ENCODE results near the gene POLDIP2.
A peak's percentile ranks its signal among the peaks of the same experiment; 100 is the strongest.

POLDIP2 gene, protein sequence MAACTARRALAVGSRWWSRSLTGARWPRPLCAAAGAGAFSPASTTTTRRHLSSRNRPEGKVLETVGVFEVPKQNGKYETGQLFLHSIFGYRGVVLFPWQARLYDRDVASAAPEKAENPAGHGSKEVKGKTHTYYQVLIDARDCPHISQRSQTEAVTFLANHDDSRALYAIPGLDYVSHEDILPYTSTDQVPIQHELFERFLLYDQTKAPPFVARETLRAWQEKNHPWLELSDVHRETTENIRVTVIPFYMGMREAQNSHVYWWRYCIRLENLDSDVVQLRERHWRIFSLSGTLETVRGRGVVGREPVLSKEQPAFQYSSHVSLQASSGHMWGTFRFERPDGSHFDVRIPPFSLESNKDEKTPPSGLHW

DNA sequence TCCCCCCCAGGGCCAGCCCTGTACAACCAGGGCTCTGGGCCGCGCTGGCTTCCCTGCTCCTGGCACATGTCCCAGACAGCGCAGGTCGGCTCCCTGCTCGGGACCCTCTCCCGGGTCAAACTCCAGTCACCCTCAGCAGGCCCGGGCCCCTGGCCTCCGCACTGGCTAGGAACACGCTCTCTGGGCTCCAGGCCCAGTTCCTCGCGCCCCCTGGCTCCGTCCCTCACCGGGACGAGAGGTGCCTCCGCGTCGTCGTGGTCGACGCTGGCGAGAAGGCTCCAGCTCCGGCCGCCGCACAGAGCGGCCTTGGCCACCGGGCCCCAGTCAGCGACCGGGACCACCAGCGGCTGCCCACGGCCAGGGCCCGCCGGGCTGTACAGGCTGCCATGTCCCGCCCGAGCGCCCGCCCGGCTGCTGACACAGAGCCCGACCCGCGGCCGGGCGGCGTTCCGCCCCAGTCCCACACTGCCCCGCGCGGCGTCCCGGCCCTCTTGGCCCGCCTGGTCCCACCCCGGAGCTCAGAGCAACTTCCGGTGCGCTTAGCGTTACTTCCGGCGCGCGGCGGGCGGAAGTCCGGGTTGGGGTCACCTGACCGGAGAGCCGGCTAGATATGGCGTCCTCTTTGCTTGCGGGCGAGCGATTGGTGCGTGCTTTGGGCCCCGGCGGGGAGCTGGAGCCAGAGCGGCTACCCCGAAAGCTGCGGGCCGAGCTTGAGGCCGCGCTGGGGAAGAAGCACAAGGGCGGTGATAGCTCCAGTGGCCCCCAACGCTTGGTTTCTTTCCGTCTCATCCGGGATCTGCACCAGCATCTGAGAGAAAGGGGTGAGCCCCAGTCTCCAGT, at the start of gene POLDIP2:
TSS of gene POLDIP2 (minus strand) at position 467 of the 840 bp plus-strand sequence. CDS start at position 388, 79 bp downstream.
- DNase-seq (ENCODE audit: low spot score), result peak; percentile 90

- no peak for DNase-seq (ENCODE audit: low spot score)
These were observed 49.1 kb upstream of the POLDIP2 start for GRCh38 chr17:28406473-28406814.

DNA sequence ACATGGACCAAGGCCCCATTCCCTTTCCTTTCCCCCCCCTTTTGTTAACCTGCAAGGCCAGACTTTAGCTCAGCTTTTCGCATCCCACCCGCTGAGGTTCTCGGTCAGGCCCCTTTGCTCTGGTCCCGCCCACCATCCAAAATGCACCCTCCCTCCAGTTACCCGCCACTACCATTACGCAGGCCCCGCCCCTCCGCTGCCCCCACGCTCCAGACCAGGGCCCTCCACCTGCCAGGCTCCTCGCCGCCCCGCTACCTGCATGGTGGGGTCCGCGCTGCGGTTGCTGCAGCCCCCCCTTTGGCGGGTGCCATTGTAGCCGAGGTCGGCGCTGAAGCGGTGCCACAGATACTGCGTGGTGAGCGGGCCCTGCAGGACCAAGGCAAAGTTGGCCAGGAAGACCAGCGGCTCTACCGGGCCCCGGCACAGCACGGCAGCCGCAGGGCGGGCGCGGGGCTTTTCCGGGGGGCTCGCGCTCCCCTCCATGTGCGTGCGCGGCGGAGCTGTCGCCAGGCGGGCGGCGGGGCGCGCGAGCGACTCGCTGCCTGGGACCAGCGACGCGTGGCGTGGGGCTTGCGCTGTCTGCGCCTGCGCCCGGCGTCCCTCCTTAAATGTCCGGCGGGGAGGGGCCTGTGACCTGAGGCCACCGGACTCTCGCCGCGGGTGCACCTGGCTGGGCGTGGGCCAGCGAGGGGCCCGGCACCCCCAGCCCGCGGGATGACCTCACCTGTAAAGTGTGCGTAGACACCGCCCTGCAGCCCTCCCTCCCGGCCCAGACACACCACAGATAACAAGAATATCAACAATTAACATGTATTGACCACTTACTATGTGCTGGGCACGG, 48.5 kb upstream of the POLDIP2 start, which contains the start of gene SLC46A1:
TSS of gene SLC46A1 (minus strand) at position 581 of the 841 bp plus-strand sequence. CDS start at position 483, 98 bp downstream.
- peak; percentile 68 for DNase-seq (ENCODE audit: low spot score)

- DNase-seq (ENCODE audit: low spot score), result peak; percentile 43
These were observed 47.7 kb upstream of the POLDIP2 start for GRCh38 chr17:28404812-28405570.

DNA sequence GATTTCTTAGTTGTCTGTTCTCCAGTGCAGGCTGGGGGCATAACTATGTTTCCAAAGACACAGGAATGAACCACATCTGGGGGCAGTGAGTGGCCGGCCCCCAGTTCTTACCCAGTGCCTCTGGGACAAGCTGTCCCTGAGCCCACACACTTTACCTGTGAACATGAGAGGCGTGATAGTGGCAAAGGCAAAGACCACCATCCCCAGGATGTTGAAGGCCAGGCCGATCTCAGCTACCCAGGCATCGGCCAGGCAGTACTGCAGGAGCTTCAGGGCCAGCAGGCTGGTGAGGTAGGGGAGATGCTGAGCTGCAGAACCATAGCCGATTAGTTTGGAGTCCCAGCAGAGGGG, 47.1 kb upstream of the POLDIP2 start:
- no peak for DNase-seq (ENCODE audit: low spot score)

DNA sequence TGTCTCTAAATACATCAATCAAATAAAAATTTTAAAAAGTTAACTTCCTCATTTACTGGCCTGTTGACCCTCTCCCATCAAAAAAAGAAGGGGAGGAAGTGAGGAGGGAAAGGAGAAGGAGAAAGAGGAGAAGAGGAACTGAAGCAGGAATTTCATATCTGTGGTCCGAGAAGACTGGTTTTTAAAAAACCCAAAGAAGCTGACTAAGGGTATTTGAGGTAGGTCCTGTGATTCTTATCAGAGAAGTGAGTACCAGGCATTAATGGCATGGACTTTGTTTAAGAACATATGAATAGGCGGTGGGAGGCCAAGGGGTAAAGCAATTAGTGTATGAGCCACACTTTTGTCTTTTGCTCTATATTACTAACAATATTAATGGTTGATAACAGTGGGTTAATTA, 46.7 kb upstream of the POLDIP2 start:
- DNase-seq (ENCODE audit: low spot score), result no peak

GRCh38 chr17:28402844-28403243, 45.5 kb upstream of the POLDIP2 start:
- no peak for DNase-seq (ENCODE audit: low spot score)

DNA sequence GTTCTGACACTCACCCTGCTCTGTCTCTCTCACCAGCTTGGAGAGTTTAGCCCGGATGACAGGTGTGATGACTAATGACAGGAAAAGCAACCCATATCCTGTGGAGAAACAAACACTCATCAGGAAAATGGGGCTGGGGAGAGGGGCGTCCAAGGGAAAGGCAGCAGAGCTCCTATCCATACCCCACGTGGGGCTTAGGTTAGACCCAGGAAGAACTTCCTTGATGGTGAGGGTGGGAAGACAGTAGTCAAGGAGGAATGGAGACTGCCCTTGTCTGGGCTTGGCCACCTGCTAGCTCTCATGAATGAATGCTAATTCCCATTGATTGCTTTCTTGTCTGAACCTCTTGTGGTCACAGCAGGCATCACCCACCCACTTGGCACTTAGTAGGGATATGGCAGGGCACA, 44.9 kb upstream of the POLDIP2 start:
- no peak for DNase-seq (ENCODE audit: low spot score)

GRCh38 chr17:28399808-28400207, 42.5 kb upstream of the POLDIP2 start:
- no peak for DNase-seq (ENCODE audit: low spot score)

DNA sequence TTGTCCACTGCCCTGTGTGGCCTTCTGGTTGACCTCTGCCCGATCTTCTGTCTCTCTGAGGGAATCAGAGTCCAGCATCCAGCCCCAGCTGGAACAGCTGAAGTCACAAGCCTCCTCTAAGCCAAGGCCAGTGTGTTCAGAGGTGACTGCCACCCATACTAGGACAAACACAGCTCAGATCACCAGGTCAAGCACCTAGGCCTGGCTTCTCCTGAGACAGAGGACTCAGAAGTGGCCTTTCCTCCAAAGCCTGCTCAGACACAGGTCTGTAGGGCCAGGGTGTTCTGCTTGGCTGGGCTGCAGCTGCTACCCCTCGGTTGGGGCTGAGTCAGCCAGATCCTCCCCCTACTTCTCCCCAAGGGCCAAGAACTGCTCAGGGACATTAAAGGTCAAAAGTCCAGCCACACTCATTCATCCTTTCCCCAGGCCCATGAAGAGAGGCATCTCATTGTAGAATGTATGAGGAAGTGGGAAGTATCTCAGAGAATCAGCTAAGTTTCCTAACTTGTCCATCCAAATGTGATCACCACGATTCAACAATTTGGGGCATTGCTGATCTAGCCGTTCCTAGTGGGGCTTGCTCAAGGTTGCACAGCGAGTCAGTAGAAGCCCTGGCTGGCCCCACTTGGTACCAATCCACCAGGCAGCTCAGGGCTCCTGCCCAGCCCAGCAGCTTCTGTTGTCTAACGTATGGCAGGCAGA, 41.1 kb upstream of the POLDIP2 start:
- no peak for DNase-seq (ENCODE audit: low spot score)

DNA sequence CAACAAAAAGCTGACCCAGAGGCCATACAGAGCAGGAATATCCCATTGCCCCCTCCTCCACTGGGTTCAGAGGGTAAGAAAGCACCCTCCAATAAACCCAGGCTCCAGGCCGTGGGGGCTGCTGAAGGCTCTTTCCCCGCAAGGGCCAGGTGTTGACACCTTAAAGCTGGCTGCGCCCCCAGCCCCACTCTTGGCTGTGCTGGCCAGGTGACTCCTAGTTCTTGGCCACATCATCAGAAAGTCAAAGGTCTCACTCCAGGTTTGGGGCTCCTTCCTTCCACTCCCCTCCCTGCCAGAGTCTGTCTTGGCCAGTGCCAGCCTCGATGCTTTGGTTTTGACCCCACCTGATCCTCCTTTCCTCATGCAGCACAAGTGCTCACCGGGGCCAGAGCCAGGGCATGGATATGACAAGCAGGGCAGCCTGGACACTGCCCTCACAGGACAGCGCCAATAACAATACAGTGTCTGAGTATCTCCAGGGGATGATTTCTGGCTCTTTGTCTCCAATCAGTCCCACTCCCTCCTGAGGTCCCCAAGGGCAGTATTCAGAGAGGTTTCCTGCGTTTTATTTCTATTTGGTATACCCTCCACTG, 40.5 kb upstream of the POLDIP2 start:
- no peak for DNase-seq (ENCODE audit: low spot score)

- no peak for DNase-seq (ENCODE audit: low spot score)
These were observed 39.9 kb upstream of the POLDIP2 start for GRCh38 chr17:28397275-28397674.

DNA sequence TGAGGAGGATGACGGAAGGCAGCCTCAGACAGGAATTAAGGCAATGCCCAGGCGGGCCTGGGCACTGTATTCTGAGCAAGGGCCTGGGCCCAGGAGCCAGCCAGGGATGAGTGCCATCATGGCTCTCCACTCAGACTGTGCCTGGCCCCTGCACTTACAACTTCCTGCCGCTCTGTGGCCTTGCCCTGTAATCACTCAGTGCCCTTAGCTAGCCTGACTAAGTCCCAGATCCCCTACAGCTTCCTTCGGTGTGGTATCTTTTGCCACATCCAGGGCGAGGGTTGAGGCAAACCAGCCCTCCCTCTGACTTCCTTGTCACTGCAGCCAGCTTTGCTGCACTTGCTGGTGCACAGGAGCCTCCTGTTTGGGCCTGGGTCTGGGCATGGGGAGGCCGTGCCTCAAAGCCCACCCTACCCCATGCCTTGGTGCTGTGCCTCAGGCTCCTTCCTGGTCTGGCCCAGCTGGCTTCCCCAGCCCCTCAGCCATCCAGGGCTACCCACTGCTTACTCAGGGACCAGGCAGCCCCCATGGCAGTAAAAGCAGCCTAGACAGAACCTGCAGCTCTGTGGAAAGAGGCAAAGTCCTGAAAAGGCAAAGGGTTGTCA, 39.4 kb upstream of the POLDIP2 start:
- no peak for DNase-seq (ENCODE audit: low spot score)

- DNase-seq (ENCODE audit: low spot score), result no peak
These were observed 38.6 kb upstream of the POLDIP2 start for GRCh38 chr17:28395968-28396367.

DNA sequence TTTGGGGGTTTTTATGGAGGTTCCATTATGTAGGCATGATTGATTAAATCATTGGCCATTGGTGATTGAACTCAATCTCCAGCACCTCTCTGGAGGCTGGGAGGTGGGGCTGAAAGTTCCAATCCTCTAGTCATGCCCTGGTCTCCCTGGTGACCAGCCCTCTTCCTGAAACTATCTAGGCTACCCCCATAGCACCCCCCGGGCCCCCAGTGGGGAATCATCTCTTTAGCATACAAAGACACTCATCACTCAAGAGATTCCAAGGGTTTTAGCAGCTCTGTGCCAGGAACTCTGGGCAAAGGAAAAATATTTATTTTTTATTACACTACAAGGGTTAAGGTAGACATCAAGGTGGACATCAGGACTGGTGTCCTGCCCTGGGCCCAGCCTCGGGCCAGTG, 38.1 kb upstream of the POLDIP2 start:
- DNase-seq (ENCODE audit: low spot score), result no peak

GRCh38 chr17:28394337-28395116, 37.2 kb upstream of the POLDIP2 start:
- no peak for DNase-seq (ENCODE audit: low spot score)

DNA sequence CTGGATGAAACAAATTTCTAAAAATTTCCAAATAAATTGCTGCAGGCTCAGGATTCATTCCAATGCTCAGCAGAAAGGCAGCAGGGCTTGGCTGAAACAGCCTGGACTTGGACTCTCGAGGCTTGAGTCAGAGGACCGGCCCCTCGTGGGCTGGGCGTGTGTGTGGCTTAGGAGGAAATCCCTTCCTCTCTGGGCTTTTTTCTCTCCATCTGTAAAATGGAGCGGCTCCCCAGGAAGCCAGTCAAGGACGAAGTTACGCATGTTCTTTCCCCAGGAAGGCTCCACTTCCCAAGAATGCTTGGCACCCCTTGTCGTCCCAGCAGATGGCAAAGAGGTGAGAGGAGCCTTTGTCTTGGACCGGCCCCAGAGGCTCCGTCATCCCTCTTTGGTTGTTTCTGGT, 35.2 kb upstream of the POLDIP2 start:
- DNase-seq (ENCODE audit: low spot score), result no peak

- DNase-seq (ENCODE audit: low spot score), result no peak
These were observed 34.1 kb upstream of the POLDIP2 start for GRCh38 chr17:28391401-28391800.

DNA sequence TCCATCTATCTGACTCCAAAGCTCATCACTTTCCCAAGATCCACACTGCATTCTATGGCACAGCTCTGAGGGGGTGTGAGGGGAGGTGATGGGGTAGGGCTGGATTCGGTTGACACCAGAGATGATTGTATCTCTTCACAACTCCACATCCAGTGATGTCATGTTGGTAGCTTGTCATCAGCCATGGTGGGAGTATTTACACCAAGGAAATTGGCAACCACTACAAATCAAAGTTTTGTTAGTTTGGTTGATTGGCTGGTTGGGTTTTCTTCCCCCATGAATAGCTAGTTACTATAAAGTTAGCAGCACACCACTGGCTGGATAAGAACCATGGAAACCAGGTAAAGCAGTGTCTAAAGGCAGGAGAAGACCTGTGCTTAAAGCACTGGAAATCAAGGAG, 33.7 kb upstream of the POLDIP2 start:
- no peak for DNase-seq (ENCODE audit: low spot score)
